PFSK-1 (cell line): ENCODE data around the gene TMEM54.

Experiments
- FOXP2 ChIP-seq: optimal IDR thresholded peaks from 2 replicates; pipeline ENCODE3; 2011; ENCODE audit warnings: borderline replicate concordance, control low read depth, inconsistent platforms; ENCODE audit not compliant: insufficient read depth; ENCODE audit errors: extremely low read length, extremely low read depth
- POLR2AphosphoS5 ChIP-seq: IDR thresholded peaks from 2 replicates; pipeline ENCODE4 v1.6.1; 2012; ENCODE audit warnings: low read depth, mild to moderate bottlenecking, control low read depth, low read length, moderate library complexity
- SIN3A ChIP-seq: IDR thresholded peaks from 2 replicates; pipeline ENCODE4 v1.6.1; 2012; ENCODE audit warnings: mild to moderate bottlenecking, low read length, moderate library complexity, borderline replicate concordance; ENCODE audit not compliant: insufficient read depth
- TAF1 ChIP-seq: IDR thresholded peaks from 2 replicates; pipeline ENCODE4 v1.6.1; 2012; ENCODE audit warnings: low read length, control low read depth, borderline replicate concordance; ENCODE audit not compliant: insufficient read depth
- TF ChIP-seq, protein P1 (sequence below), 2 experiments: IDR thresholded peaks; 2 replicates each; pipeline versions ENCODE4 v1.6.1 to v1.8.0; 2011 to 2012; ENCODE audit warnings: low read depth in 2 of 2, low read length in 2 of 2, control low read depth in 1 of 2, inconsistent platforms in 1 of 2, mild to moderate bottlenecking in 1 of 2, moderate library complexity in 1 of 2; ENCODE audit not compliant: insufficient read depth in 1 of 2

TMEM54 gene

DNA sequence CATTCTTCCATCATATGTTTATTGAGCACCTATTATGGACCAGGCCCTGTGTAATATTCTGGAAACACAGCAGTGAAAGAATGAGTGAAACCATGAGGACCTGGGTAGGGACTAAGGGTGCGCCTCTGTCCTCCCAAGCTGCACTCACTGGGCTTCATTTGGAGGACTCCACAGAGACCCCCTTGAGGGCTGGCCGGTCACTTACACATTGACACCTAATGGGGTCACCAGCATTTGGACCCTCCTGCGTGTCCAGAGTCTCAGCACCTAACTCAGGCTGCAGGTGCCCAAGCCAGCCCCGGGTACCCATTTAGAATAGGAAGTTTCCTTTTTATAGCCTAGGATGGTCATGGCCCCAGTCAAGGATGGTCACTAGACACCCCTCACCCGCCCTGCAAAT, 27.7 kb downstream of the TMEM54 start:
- TF ChIP-seq TAF1 (no peak), FOXP2 (no peak), SIN3A (no peak), POLR2AphosphoS5 (no peak)
- TF ChIP-seq, protein P1, sequence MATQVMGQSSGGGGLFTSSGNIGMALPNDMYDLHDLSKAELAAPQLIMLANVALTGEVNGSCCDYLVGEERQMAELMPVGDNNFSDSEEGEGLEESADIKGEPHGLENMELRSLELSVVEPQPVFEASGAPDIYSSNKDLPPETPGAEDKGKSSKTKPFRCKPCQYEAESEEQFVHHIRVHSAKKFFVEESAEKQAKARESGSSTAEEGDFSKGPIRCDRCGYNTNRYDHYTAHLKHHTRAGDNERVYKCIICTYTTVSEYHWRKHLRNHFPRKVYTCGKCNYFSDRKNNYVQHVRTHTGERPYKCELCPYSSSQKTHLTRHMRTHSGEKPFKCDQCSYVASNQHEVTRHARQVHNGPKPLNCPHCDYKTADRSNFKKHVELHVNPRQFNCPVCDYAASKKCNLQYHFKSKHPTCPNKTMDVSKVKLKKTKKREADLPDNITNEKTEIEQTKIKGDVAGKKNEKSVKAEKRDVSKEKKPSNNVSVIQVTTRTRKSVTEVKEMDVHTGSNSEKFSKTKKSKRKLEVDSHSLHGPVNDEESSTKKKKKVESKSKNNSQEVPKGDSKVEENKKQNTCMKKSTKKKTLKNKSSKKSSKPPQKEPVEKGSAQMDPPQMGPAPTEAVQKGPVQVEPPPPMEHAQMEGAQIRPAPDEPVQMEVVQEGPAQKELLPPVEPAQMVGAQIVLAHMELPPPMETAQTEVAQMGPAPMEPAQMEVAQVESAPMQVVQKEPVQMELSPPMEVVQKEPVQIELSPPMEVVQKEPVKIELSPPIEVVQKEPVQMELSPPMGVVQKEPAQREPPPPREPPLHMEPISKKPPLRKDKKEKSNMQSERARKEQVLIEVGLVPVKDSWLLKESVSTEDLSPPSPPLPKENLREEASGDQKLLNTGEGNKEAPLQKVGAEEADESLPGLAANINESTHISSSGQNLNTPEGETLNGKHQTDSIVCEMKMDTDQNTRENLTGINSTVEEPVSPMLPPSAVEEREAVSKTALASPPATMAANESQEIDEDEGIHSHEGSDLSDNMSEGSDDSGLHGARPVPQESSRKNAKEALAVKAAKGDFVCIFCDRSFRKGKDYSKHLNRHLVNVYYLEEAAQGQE (IDR thresholded peaks at IDR 0.05; ENCODE audit: insufficient read depth in 1 of 2, low read depth in 2 of 2, low read length in 2 of 2): no peak

DNA sequence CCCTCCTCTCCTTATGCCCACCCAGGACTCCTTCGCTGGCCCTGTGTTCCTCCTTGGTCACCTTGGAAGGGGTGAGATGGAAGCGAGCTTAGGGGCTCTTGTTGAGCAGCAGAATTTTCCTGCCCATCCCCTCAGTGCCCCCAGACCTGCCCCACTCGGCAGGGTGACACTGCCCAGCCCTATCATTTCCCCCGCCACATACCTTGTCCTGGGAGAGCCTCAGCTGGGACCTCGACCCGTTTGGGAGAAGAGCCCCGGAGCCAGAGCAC, 29.1 kb downstream of the TMEM54 start:
- TF ChIP-seq TAF1 (no peak), FOXP2 (no peak), POLR2AphosphoS5 (no peak), SIN3A (no peak)
- TF ChIP-seq, protein P1 (IDR thresholded peaks at IDR 0.05; ENCODE audit: insufficient read depth in 1 of 2, low read depth in 2 of 2, low read length in 2 of 2): no peak

DNA sequence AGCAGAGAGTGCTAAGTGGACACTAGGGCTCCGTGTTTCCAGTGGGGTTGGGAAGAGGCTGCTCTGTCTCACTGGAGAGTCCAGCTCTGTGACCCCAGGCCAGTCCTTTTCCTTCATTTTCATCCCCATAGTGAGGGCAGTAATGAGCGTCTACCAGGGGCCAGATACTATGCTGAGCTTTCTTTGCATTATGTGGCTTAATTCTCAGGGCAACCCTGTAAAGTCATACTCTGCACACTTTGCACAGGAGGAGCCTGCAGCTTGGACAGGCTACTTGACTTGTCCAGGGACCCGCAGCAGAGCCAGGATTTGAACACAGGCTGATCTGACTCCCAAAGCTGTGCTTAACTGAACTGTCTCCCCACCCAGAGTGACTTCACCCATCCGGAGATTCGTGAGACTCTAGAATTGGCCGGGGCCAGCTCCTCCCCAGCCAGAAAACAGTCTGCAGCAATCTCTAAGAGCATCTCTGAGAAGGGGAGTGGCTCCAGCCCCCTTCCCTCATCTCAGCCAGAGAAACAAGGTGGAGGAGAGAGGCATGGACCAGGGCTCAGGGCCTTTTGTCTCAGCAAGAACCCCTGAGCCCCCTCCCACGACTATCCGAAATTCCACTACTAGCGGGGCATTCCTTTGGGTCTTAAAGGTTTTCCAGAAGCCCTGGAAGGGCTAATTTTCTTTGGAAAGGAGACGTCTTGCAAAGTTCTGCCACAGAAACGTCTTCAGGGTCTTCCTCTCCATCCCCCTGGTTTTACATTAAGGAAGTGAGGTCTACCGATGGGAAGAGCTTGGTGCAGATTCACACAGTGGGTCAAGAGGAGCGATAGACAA, 29.6 kb downstream of the TMEM54 start:
- no peak for TF ChIP-seq FOXP2
- no peak for TF ChIP-seq TAF1
- TF ChIP-seq, protein P1 (IDR thresholded peaks at IDR 0.05; ENCODE audit: insufficient read depth in 1 of 2, low read depth in 2 of 2, low read length in 2 of 2): no peak
- no peak for TF ChIP-seq POLR2AphosphoS5
- no peak for TF ChIP-seq SIN3A

GRCh38 chr1:32870615-32871363, 30.4 kb downstream of the TMEM54 start, which contains the start of gene FNDC5:
Gene FNDC5 (minus strand): TSS chr1:32870912.
- TF ChIP-seq, protein P1 (IDR thresholded peaks at IDR 0.05; ENCODE audit: insufficient read depth in 1 of 2, low read depth in 2 of 2, low read length in 2 of 2): 0 out of 4 replicates have a peak, but pooled peaks of 1 of the 2 experiments have one; percentile 35
- no peak for TF ChIP-seq POLR2AphosphoS5
- no peak for TF ChIP-seq FOXP2
- no peak for TF ChIP-seq TAF1
- no peak for TF ChIP-seq SIN3A
